ENCODE measurements around the gene LIN28A. TPM values are rescaled to one million over a fixed set of nuclear protein-coding genes. Genes with fewer than 3 reads are reported as not detected.
A peak's percentile ranks its signal among the peaks of the same experiment; 100 is the strongest.

Gene LIN28A
- total RNA-seq, 1 donor from 2014 or later: 107 TPM

DNA sequence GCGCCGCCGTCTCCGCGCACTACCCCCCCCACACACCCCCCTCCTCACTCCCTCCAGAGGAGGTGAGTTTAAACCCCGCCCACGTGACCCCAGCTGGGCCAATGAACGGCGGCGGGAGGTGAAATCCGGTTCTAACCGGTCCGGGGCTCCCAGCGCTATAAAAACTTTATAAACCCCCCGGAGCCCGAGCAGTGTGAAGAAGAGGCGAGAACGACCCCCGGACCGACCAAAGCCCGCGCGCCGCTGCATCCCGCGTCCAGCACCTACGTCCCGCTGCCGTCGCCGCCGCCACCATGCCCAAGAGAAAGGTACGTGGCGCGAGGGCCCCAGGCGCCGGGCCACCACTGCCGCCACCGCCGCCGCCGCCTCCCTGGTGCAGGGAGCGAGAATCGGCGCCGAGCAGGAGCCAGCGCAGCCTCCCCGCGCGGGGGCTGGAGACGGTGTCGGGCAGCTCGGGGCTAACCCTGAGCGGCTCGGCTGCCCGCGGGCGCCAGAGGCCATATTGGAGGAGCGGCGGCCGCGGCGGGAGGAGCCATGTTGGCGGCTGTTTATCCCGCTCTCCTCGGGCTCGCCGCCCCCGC is 61.8 kb downstream of the LIN28A start, which contains the start of gene HMGN2:
HMGN2 (plus strand) TSS at position 121 of the 581 bp plus-strand sequence; CDS start at position 294, 173 bp downstream.
- H3K4me1 Mint-ChIP-seq (ENCODE audit: unreplicated experiment): peaks cover 24% of the 10 kb centered on the region
- peak; percentile 75 for DNase-seq (ENCODE audit: low spot score)
- peaks cover 23% of the 10 kb centered on the region for H3K36me3 Mint-ChIP-seq (ENCODE audit: low read depth, unreplicated experiment)
- no peaks in the 10 kb centered on the region for H3K9me3 Mint-ChIP-seq (ENCODE audit: unreplicated experiment)
- peak within 1 kb of the TSS; percentile 93 for H3K27ac Mint-ChIP-seq (ENCODE audit: unreplicated experiment)
- H3K27me3 Mint-ChIP-seq (ENCODE audit: unreplicated experiment): peaks cover 17% of the 10 kb centered on the region
- TF ChIP-seq, protein P1, sequence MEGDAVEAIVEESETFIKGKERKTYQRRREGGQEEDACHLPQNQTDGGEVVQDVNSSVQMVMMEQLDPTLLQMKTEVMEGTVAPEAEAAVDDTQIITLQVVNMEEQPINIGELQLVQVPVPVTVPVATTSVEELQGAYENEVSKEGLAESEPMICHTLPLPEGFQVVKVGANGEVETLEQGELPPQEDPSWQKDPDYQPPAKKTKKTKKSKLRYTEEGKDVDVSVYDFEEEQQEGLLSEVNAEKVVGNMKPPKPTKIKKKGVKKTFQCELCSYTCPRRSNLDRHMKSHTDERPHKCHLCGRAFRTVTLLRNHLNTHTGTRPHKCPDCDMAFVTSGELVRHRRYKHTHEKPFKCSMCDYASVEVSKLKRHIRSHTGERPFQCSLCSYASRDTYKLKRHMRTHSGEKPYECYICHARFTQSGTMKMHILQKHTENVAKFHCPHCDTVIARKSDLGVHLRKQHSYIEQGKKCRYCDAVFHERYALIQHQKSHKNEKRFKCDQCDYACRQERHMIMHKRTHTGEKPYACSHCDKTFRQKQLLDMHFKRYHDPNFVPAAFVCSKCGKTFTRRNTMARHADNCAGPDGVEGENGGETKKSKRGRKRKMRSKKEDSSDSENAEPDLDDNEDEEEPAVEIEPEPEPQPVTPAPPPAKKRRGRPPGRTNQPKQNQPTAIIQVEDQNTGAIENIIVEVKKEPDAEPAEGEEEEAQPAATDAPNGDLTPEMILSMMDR (IDR thresholded peaks at IDR 0.05; ENCODE audit: unreplicated experiment): no peak
- H3K4me3 Mint-ChIP-seq (ENCODE audit: unreplicated experiment): peak within 1 kb of the TSS; percentile 92

DNA sequence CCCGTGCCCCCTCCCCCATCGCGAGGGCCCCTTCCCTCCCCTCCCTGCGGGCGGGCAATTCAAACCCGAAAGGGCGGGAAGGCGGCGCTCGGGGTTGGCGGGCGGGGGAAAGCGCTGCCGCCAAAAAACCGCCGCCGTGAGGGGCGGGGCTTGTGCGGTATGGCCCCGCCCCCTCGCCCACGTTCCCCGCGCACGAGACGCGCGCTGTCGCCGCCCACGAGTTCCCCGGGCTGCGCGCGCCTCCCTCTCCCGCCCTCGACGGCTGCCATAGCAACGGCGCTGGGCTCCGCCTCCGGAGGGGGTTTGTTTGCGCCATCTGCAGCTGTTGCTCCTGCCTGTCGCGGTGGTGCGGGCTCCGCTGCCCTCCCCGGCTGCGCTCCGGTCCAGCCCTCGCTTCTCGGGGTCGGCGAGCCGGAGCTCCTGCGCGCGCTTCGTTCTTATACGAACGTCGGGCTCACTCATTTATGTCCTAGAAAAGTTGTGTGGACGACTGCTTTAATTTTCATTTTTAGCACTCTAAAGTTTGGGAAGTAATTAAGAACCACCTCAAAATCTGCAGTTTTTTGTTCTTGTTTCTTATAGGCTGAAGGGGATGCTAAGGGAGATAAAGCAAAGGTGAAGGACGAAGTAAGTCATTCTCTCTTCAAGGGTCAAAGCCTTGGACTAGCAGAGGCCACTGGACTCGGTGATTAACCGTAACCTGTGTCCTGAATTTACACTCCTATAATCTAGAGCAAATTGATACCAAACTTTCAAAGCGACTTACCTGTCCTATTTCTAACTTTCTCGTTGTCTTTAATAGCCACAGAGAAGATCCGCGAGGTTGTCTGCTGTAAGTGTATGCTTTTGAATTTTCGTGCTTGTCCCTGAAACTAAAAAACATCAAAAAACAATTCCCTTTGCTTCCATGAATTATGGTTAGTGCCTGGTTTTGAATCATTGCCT is 62.6 kb downstream of the LIN28A start:
- peak overlapping the region; percentile 79 for H3K27ac Mint-ChIP-seq (ENCODE audit: unreplicated experiment)
- no peaks in the 10 kb centered on the region for H3K9me3 Mint-ChIP-seq (ENCODE audit: unreplicated experiment)
- peaks cover 27% of the 10 kb centered on the region for H3K36me3 Mint-ChIP-seq (ENCODE audit: low read depth, unreplicated experiment)
- peak overlapping the region; percentile 89 for H3K4me3 Mint-ChIP-seq (ENCODE audit: unreplicated experiment)
- peaks cover 19% of the 10 kb centered on the region for H3K27me3 Mint-ChIP-seq (ENCODE audit: unreplicated experiment)
- TF ChIP-seq, protein P1 (IDR thresholded peaks at IDR 0.05; ENCODE audit: unreplicated experiment): no peak
- peaks cover 24% of the 10 kb centered on the region for H3K4me1 Mint-ChIP-seq (ENCODE audit: unreplicated experiment)
- DNase-seq (ENCODE audit: low spot score): peak; percentile 96

- peaks cover 19% of the 10 kb centered on the region for H3K27me3 Mint-ChIP-seq (ENCODE audit: unreplicated experiment)
Observed at GRCh38 chr1:26474818-26475217, 64.2 kb downstream of the LIN28A start.

GRCh38 chr1:26475989-26476388 is 65.4 kb downstream of the LIN28A start:
- DNase-seq (ENCODE audit: low spot score): no peak
- Mint-ChIP-seq H3K4me1 (ENCODE audit: unreplicated experiment) (peaks cover 13% of the 10 kb centered on the region), H3K27ac (ENCODE audit: unreplicated experiment) (no peak overlapping the region), H3K9me3 (ENCODE audit: unreplicated experiment) (no peaks in the 10 kb centered on the region), H3K27me3 (ENCODE audit: unreplicated experiment) (peaks cover 16% of the 10 kb centered on the region), H3K36me3 (ENCODE audit: low read depth, unreplicated experiment) (peaks cover 13% of the 10 kb centered on the region), H3K4me3 (ENCODE audit: unreplicated experiment) (no peak overlapping the region)
- TF ChIP-seq, protein P1 (IDR thresholded peaks at IDR 0.05; ENCODE audit: unreplicated experiment): no peak

More at GRCh38 chr1:26474818-26475217, 64.2 kb downstream of the LIN28A start:
- Mint-ChIP-seq H3K36me3 (ENCODE audit: low read depth, unreplicated experiment) (peaks cover 18% of the 10 kb centered on the region), H3K9me3 (ENCODE audit: unreplicated experiment) (no peaks in the 10 kb centered on the region), H3K4me1 (ENCODE audit: unreplicated experiment) (peaks cover 24% of the 10 kb centered on the region), H3K27ac (ENCODE audit: unreplicated experiment) (no peak overlapping the region), H3K4me3 (ENCODE audit: unreplicated experiment) (no peak overlapping the region)
- TF ChIP-seq, protein P1 (IDR thresholded peaks at IDR 0.05; ENCODE audit: unreplicated experiment): no peak
- DNase-seq (ENCODE audit: low spot score): no peak

Measured in endothelial cell (in vitro differentiated cells).